ENCODE measurements around the gene DCAF5.

- TF ChIP-seq CTCF (conservative IDR thresholded peaks at IDR 0.05 in 1 of 2, IDR thresholded peaks at IDR 0.05 in 1 of 2; ENCODE audit: extremely low read depth in 1 of 2, insufficient read depth in 1 of 2, low read depth in 1 of 2, low read length in 2 of 2) (no peak), EZH2 (IDR thresholded peaks at IDR 0.05; ENCODE audit: borderline replicate concordance, low read length) (no peak)
Measured at GRCh38 chr14:69171569-69171968, 18.6 kb upstream of the DCAF5 start.
